ENCODE data around the gene RNF224. TPM values are rescaled to one million over a fixed set of nuclear protein-coding genes. Genes with fewer than 3 reads are reported as not detected.

Gene RNF224
- total RNA-seq, 1 donor from 2014 or later = not detected

DNA sequence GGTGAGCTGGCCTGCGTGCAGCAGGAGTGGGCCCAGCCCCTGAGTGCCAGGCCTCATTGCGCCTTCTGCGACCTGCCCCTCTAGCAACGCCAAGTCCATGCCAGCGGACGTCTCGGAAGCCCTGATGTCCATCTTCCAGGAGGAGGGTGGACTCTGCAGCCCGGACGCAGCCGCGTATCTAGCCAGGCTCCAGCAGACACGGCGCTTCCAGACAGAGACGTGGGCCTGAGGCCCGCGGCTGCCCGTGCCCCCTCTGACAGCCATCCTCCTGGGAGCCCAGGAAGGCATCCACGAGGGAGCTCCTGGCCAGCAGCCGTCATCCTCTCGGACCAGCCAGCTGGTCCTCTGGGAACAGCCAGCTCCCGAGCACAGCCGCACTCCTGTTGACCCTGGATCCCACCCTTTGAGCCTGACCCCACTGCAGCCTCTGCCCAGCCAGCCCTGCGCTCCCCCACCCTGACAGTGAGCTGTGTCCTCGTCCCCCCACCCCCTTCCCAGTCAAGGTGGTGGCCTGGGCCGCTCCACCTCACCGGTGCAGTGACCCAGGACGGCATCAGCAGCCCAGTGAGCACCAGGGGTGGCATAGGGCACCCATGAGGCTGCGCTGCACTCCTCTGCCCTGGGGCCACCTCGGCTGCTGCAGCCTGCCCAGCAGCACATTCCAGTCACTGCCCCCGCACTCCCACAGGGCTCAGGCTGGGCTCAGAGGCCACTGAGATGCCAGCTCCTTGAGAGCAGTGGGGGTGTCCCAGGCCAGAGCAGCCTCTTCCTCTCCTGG, 10.9 kb upstream of the RNF224 start:
- Mint-ChIP-seq H3K27ac (ENCODE audit: unreplicated experiment) (no peak overlapping the region), H3K9me3 (ENCODE audit: unreplicated experiment) (no peaks in the 10 kb centered on the region), H3K4me1 (ENCODE audit: low read depth, unreplicated experiment) (peaks cover 6% of the 10 kb centered on the region), H3K36me3 (ENCODE audit: low read depth, unreplicated experiment) (peaks cover 4% of the 10 kb centered on the region), H3K4me3 (ENCODE audit: unreplicated experiment) (no peak overlapping the region), H3K27me3 (ENCODE audit: low read depth, unreplicated experiment) (no peaks in the 10 kb centered on the region)
- Histone ChIP-seq H3K27me3 (ENCODE audit: insufficient read depth, low read length) (no peaks in the 10 kb centered on the region), H4K20me1 (ENCODE audit: insufficient read depth, low read length) (peaks cover 8% of the 10 kb centered on the region), H3K36me3 (ENCODE audit: insufficient read depth, low read length) (no peaks in the 10 kb centered on the region), H3K4me3 (ENCODE audit: insufficient read depth, low read depth, low read length) (no peak overlapping the region), H3K27ac (ENCODE audit: low read depth, low read length) (no peak overlapping the region), H2AFZ (ENCODE audit: low read depth, low read length) (no peak overlapping the region), H3K9me3 (ENCODE audit: insufficient read depth, low read depth, low read length) (no peaks in the 10 kb centered on the region), H3K4me1 (ENCODE audit: insufficient read depth, low read length) (peaks cover 9% of the 10 kb centered on the region), H3K4me2 (ENCODE audit: low read length) (no peak overlapping the region), H3K79me2 (ENCODE audit: insufficient read depth, low read length) (no peaks in the 10 kb centered on the region), H3K9ac (ENCODE audit: low read length) (no peak overlapping the region)
- DNase-seq (ENCODE audit: low read depth) (no peak), FAIRE-seq (no peak)
- TF ChIP-seq CTCF (IDR thresholded peaks at IDR 0.05; ENCODE audit: insufficient read depth, low read depth, low read length) = no peak
- no peak for TF ChIP-seq EZH2 (IDR thresholded peaks at IDR 0.05; ENCODE audit: insufficient read depth, low read length)

DNA sequence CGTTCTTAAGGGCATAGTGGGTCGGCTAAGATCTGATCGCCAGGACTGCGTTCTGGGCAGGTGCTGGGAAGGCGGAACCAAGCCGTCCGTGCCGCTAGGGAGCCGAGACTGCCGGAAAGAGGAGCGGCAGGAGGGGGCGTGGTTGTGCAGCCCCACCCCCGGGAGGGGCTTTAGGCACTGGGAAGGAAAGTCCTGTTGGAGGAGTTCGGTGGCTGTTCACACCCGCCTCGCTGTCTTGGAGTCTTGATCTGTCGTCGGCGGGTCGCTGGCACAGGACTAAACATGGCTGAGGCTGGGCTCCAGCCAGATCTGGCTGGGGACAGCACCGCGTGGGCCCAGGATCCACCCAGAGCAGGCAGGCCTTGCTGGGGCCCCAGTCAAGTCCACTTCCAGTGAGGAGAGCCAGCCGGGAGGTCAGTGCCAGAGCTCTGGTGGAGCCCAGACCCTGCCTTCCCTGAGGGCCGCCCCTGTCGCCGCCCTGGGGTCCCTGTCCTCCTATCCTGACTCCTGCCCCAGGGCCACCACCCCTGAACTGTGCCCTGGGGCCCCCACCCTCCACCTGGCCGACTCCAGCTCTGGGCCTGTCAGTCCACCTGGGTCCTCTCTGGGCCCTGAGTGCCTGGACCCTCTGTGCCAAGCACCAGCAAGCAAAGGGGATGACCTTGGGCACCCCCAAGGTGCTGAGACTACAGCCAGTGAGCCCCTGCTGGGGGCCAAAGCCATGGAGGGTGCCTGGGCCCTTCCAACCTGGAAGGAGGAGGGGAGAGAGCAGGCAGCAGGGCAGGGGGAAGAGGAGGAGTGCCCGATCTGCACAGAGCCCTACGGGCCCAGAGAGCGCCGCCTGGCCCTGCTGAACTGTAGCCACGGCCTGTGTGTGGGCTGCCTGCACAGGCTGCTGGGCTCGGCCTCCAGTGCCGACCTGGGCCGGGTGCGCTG, 9.8 kb upstream of the RNF224 start:
- Histone ChIP-seq H3K9me3 (ENCODE audit: insufficient read depth, low read depth, low read length) (no peaks in the 10 kb centered on the region), H3K36me3 (ENCODE audit: insufficient read depth, low read length) (no peaks in the 10 kb centered on the region), H3K27me3 (ENCODE audit: insufficient read depth, low read length) (no peaks in the 10 kb centered on the region), H3K4me1 (ENCODE audit: insufficient read depth, low read length) (peaks cover 9% of the 10 kb centered on the region), H4K20me1 (ENCODE audit: insufficient read depth, low read length) (peaks cover 8% of the 10 kb centered on the region), H3K79me2 (ENCODE audit: insufficient read depth, low read length) (no peaks in the 10 kb centered on the region), H2AFZ (ENCODE audit: low read depth, low read length) (no peak overlapping the region), H3K27ac (ENCODE audit: low read depth, low read length) (no peak overlapping the region), H3K4me3 (ENCODE audit: insufficient read depth, low read depth, low read length) (no peak overlapping the region), H3K9ac (ENCODE audit: low read length) (no peak overlapping the region), H3K4me2 (ENCODE audit: low read length) (no peak overlapping the region)
- H3K27me3 Mint-ChIP-seq (ENCODE audit: low read depth, unreplicated experiment) = no peaks in the 10 kb centered on the region
- DNase-seq (ENCODE audit: low read depth) (no peak), FAIRE-seq (no peak)
- peaks cover 4% of the 10 kb centered on the region for H3K36me3 Mint-ChIP-seq (ENCODE audit: low read depth, unreplicated experiment)
- H3K4me3 Mint-ChIP-seq (ENCODE audit: unreplicated experiment) = no peak overlapping the region
- H3K9me3 Mint-ChIP-seq (ENCODE audit: unreplicated experiment) = no peaks in the 10 kb centered on the region
- H3K27ac Mint-ChIP-seq (ENCODE audit: unreplicated experiment) = no peak overlapping the region
- TF ChIP-seq EZH2 (IDR thresholded peaks at IDR 0.05; ENCODE audit: insufficient read depth, low read length) = no peak
- no peak for TF ChIP-seq CTCF (IDR thresholded peaks at IDR 0.05; ENCODE audit: insufficient read depth, low read depth, low read length)
- H3K4me1 Mint-ChIP-seq (ENCODE audit: low read depth, unreplicated experiment) = peaks cover 6% of the 10 kb centered on the region
